ENCODE results near the gene PCDHAC1. TPM values are rescaled to one million over a fixed set of nuclear protein-coding genes. Genes with fewer than 3 reads are reported as not detected.

Gene PCDHAC1
- total RNA-seq, 2 donors from 2014 or later = not detected

Other genes starting within 250 kb of the PCDHAC1 start
- gene HARS1, start 234.9 kb upstream of the PCDHAC1 start, total RNA-seq = 100 to 1,000 TPM; 104 to 113 TPM
- 10 to 100 TPM; 28.2 to 33.9 TPM for gene HARS2, start 234.8 kb upstream of the PCDHAC1 start, total RNA-seq
- gene ZMAT2, start 225.9 kb upstream of the PCDHAC1 start, total RNA-seq = 10 to 100 TPM; 57.0 to 62.1 TPM
- not detected for gene PCDHA1, start 140.2 kb upstream of the PCDHAC1 start, total RNA-seq
- gene PCDHA2, start 131.4 kb upstream of the PCDHAC1 start, total RNA-seq = not detected
- gene PCDHA3, start 125.2 kb upstream of the PCDHAC1 start, total RNA-seq = not detected
- not detected for gene PCDHA4, start 119.2 kb upstream of the PCDHAC1 start, total RNA-seq
- gene PCDHA5, start 104.7 kb upstream of the PCDHAC1 start, total RNA-seq = not detected
- not detected for gene PCDHA6, start 98.3 kb upstream of the PCDHAC1 start, total RNA-seq
- gene PCDHA7, start 92.0 kb upstream of the PCDHAC1 start, total RNA-seq = not detected
- not detected for gene PCDHA8, start 85.1 kb upstream of the PCDHAC1 start, total RNA-seq
- gene PCDHA9, start 77.9 kb upstream of the PCDHAC1 start, total RNA-seq = not detected
- not detected for gene PCDHA10, start 70.4 kb upstream of the PCDHAC1 start, total RNA-seq
- gene PCDHA11, start 57.3 kb upstream of the PCDHAC1 start, total RNA-seq = not detected
- not detected for gene PCDHA12, start 51.0 kb upstream of the PCDHAC1 start, total RNA-seq
- gene PCDHA13, start 44.2 kb upstream of the PCDHAC1 start, total RNA-seq = not detected
- not detected for gene PCDHAC2, start 40.2 kb downstream of the PCDHAC1 start, total RNA-seq
- gene PCDHB1, start 125.1 kb downstream of the PCDHAC1 start, total RNA-seq = not detected
- not detected for gene PCDHB2, start 168.3 kb downstream of the PCDHAC1 start, total RNA-seq
- not detected for gene PCDHB3, start 174.2 kb downstream of the PCDHAC1 start, total RNA-seq
- not detected for gene PCDHB4, start 195.5 kb downstream of the PCDHAC1 start, total RNA-seq
- gene PCDHB5, start 208.9 kb downstream of the PCDHAC1 start, total RNA-seq = not detected
- gene PCDHB6, start 223.8 kb downstream of the PCDHAC1 start, total RNA-seq = not detected
- not detected for gene PCDHB7, start 246.3 kb downstream of the PCDHAC1 start, total RNA-seq